GM10248 (cell line): ENCODE measurements around the gene PTOV1.
A peak's percentile ranks its signal among the peaks of the same experiment; 100 is the strongest.

ENCODE experiments used
- CTCF ChIA-PET: fragments of 300-600 bp; sonication (Branson Sonifier 250); formaldehyde crosslinking; extraction: SDS; loops from one replicate; lab custom pipeline; 2021; ENCODE audit warnings: antibody characterized with exemption; lab: Yijun Ruan, JAX
- POLR2A ChIA-PET: fragments of 350-650 bp; sonication (Branson Sonifier 250); formaldehyde crosslinking; extraction: SDS; loops from one replicate; lab custom pipeline; 2020; ENCODE audit warnings: antibody characterized with exemption; lab: Yijun Ruan, JAX
- DNase-seq: peaks from one replicate; pipeline ENCODE4 v3.0.0; 2012; ENCODE audit errors: extremely low spot score
- CTCF ChIP-seq: IDR thresholded peaks from 2 replicates; pipeline ENCODE4 v1.5.1; 2012; ENCODE audit warnings: mild to moderate bottlenecking, low read depth; ENCODE audit errors: extremely low read depth, missing control alignments, control extremely low read depth

PTOV1 gene

GRCh38 chr19:49874503-49875157 is 23.7 kb downstream of the PTOV1 start:
- ChIA-PET POLR2A (no interaction called here), CTCF (no interaction called here)

GRCh38 chr19:49875177-49875576 is 24.2 kb downstream of the PTOV1 start:
- TF ChIP-seq CTCF: no peak
- no peak for DNase-seq
- ChIA-PET POLR2A (interaction anchor here (0.7 kb wide), 1 partner anchor 55 kb away, joined by 3 read pairs; no protein-coding TSS in a partner anchor), CTCF (interaction anchor here (1.1 to 1.5 kb wide), 3 partner anchors 15 to 25 kb away, joined by 3 to 4 read pairs (median 4); partner anchors contain the start of gene PTOV1)

More at GRCh38 chr19:49874503-49875157, 23.7 kb downstream of the PTOV1 start:
- TF ChIP-seq CTCF: no peak
- no peak for DNase-seq

- CTCF ChIA-PET: interaction anchor here (1.1 to 1.5 kb wide), 3 partner anchors 14 to 26 kb away, joined by 3 to 4 read pairs (median 4); partner anchors contain the start of gene PTOV1
- no peak for TF ChIP-seq CTCF
Observed at GRCh38 chr19:49875857-49876421, 25.0 kb downstream of the PTOV1 start.

GRCh38 chr19:49876422-49877019 is 25.6 kb downstream of the PTOV1 start:
- ChIA-PET CTCF (interaction anchor here (0.8 to 1.5 kb wide), 6 partner anchors 14 to 63 kb away, joined by 3 to 4 read pairs (median 4); partner anchors contain the start of genes FUZ and PTOV1), POLR2A (interaction anchor here (0.6 to 1.5 kb wide), 5 partner anchors 12 to 110 kb away, joined by 3 to 11 read pairs (median 3); partner anchors contain the start of genes AP2A1, ATF5 and NUP62)
- TF ChIP-seq CTCF: no peak
- peak; percentile 88 for DNase-seq

More at GRCh38 chr19:49875857-49876421, 25.0 kb downstream of the PTOV1 start:
- POLR2A ChIA-PET: interaction anchor here (0.6 to 1.5 kb wide), 4 partner anchors 14 to 54 kb away, joined by 3 to 11 read pairs (median 6); partner anchors contain the start of genes ATF5 and NUP62
- DNase-seq: peak; percentile 63

- no peak for TF ChIP-seq CTCF
- CTCF ChIA-PET: interaction anchor here (0.8 to 1.2 kb wide), 3 partner anchors 13 to 64 kb away, joined by 3 to 4 read pairs (median 3); partner anchors contain the start of gene FUZ
- POLR2A ChIA-PET: interaction anchor here (0.6 to 1.5 kb wide), 7 partner anchors 11 to 111 kb away, joined by 3 to 11 read pairs (median 3); partner anchors contain the start of genes AP2A1, ATF5 and NUP62
- peak; percentile 95 for DNase-seq
Observed at GRCh38 chr19:49877020-49877878, 26.3 kb downstream of the PTOV1 start, which contains the start of the genes AKT1S1 and TBC1D17. AKT1S1 (minus strand) TSS chr19:49877355; CDS start chr19:49873295, 4,060 bp downstream. TBC1D17 (plus strand) TSS chr19:49877702; CDS start chr19:49877724, 22 bp downstream.
